ENCODE measurements around the gene S100Z. TPM values are rescaled to one million over a fixed set of nuclear protein-coding genes. Genes with fewer than 3 reads are reported as not detected.

The S100Z gene
- total RNA-seq, 1 experiment from 2014 or later: not detected

DNA sequence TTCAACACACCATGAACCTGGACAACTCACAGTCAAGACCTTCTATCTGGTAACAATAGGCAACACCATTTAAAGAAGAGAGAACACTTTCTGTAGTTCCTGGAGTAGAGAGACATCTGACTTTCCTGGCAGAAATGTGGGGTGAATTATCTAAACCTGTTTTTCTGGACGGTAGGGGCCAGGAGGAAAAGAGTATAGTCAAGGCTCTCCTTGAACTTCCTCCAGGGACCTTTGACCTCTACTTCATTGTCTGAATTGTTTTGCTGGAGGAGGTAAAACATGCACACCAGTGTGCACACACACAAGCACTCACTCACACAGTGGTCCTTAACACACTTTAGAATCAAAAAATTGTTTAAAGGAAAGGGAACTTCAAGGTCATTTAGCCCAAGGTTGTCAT is 13.2 kb downstream of the S100Z start:
- Mint-ChIP-seq H3K27me3 (ENCODE audit: low read depth) (no peaks in the 10 kb centered on the region), H3K4me3 (no peak overlapping the region), H3K4me1 (peaks cover 8% of the 10 kb centered on the region), H3K9me3 (peaks cover 4% of the 10 kb centered on the region; the same call in 1 of the 2 replicates), H3K27ac (peak overlapping the region; percentile 29; the same call in 1 of the 2 replicates), H3K36me3 (no peaks in the 10 kb centered on the region)
- ATAC-seq (no peak), DNase-seq (ENCODE audit: low spot score) (no peak)
- TF ChIP-seq NR3C1 (CRISPR knock-in tag; conservative IDR thresholded peaks at IDR 0.05; ENCODE audit: low read depth) (no peak), GABPB1 (CRISPR knock-in tag; IDR thresholded peaks at IDR 0.05) (no peak), FOXK1 (CRISPR knock-in tag; IDR thresholded peaks at IDR 0.05) (no peak), ZNF671 (CRISPR knock-in tag; IDR thresholded peaks at IDR 0.05) (no peak)
- TF ChIP-seq, protein P1, sequence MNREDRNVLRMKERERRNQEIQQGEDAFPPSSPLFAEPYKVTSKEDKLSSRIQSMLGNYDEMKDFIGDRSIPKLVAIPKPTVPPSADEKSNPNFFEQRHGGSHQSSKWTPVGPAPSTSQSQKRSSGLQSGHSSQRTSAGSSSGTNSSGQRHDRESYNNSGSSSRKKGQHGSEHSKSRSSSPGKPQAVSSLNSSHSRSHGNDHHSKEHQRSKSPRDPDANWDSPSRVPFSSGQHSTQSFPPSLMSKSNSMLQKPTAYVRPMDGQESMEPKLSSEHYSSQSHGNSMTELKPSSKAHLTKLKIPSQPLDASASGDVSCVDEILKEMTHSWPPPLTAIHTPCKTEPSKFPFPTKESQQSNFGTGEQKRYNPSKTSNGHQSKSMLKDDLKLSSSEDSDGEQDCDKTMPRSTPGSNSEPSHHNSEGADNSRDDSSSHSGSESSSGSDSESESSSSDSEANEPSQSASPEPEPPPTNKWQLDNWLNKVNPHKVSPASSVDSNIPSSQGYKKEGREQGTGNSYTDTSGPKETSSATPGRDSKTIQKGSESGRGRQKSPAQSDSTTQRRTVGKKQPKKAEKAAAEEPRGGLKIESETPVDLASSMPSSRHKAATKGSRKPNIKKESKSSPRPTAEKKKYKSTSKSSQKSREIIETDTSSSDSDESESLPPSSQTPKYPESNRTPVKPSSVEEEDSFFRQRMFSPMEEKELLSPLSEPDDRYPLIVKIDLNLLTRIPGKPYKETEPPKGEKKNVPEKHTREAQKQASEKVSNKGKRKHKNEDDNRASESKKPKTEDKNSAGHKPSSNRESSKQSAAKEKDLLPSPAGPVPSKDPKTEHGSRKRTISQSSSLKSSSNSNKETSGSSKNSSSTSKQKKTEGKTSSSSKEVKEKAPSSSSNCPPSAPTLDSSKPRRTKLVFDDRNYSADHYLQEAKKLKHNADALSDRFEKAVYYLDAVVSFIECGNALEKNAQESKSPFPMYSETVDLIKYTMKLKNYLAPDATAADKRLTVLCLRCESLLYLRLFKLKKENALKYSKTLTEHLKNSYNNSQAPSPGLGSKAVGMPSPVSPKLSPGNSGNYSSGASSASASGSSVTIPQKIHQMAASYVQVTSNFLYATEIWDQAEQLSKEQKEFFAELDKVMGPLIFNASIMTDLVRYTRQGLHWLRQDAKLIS (CRISPR knock-in tag; IDR thresholded peaks at IDR 0.05; ENCODE audit: borderline replicate concordance): no peak
- TF ChIP-seq, protein P2, sequence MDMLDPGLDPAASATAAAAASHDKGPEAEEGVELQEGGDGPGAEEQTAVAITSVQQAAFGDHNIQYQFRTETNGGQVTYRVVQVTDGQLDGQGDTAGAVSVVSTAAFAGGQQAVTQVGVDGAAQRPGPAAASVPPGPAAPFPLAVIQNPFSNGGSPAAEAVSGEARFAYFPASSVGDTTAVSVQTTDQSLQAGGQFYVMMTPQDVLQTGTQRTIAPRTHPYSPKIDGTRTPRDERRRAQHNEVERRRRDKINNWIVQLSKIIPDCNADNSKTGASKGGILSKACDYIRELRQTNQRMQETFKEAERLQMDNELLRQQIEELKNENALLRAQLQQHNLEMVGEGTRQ (CRISPR knock-in tag; IDR thresholded peaks at IDR 0.05): no peak
- TF ChIP-seq, protein P3, sequence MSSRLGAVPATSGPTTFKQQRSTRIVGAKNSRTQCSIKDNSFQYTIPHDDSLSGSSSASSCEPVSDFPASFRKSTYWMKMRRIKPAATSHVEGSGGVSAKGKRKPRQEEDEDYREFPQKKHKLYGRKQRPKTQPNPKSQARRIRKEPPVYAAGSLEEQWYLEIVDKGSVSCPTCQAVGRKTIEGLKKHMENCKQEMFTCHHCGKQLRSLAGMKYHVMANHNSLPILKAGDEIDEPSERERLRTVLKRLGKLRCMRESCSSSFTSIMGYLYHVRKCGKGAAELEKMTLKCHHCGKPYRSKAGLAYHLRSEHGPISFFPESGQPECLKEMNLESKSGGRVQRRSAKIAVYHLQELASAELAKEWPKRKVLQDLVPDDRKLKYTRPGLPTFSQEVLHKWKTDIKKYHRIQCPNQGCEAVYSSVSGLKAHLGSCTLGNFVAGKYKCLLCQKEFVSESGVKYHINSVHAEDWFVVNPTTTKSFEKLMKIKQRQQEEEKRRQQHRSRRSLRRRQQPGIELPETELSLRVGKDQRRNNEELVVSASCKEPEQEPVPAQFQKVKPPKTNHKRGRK (CRISPR knock-in tag; IDR thresholded peaks at IDR 0.05; ENCODE audit: borderline replicate concordance): no peak
- POLR2A ChIA-PET: no interaction called here
- CTCF ChIA-PET: no interaction called here

DNA sequence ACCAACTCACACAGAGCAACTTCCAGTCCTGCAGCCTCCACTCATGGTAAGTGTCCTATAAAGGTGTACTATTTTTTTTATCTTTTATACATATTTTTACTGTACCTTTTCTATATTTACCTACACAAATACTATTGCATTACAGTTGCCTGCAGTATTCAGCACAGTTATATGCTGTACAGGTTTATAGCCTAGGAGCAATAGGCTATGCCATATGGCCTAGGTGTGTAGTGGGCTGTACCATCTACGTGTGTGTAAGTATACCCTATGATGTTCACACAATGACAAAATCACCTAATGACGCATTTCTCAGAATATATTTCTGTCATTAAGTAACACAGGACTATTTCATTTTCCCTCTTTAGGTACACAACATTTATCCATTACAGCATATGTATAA is 16.7 kb downstream of the S100Z start:
- no peak for DNase-seq (ENCODE audit: low spot score)
- Mint-ChIP-seq H3K27me3 (ENCODE audit: low read depth) (no peaks in the 10 kb centered on the region), H3K4me1 (peaks cover 21% of the 10 kb centered on the region), H3K4me3 (no peak overlapping the region), H3K9me3 (peaks cover 4% of the 10 kb centered on the region; the same call in 1 of the 2 replicates), H3K27ac (no peak overlapping the region), H3K36me3 (no peaks in the 10 kb centered on the region)
- no peak for TF ChIP-seq CREB1 (CRISPR knock-in tag; IDR thresholded peaks at IDR 0.05)
- no peak for TF ChIP-seq JAZF1 (CRISPR knock-in tag; IDR thresholded peaks at IDR 0.05)
- TF ChIP-seq ELF4 (CRISPR knock-in tag; IDR thresholded peaks at IDR 0.05; ENCODE audit: low read depth): no peak
- TF ChIP-seq OVOL2 (CRISPR knock-in tag; IDR thresholded peaks at IDR 0.05; ENCODE audit: borderline replicate concordance): no peak
- TF ChIP-seq ATF1 (CRISPR knock-in tag; IDR thresholded peaks at IDR 0.05): no peak
- TF ChIP-seq GTF2I (CRISPR knock-in tag; conservative IDR thresholded peaks at IDR 0.05): no peak
- no peak for TF ChIP-seq FOXK1 (CRISPR knock-in tag; IDR thresholded peaks at IDR 0.05)
- no peak for TF ChIP-seq JUN (CRISPR knock-in tag; IDR thresholded peaks at IDR 0.05)
- TF ChIP-seq RELA (CRISPR knock-in tag; IDR thresholded peaks at IDR 0.05; ENCODE audit: borderline replicate concordance): no peak
- TF ChIP-seq, protein P4, sequence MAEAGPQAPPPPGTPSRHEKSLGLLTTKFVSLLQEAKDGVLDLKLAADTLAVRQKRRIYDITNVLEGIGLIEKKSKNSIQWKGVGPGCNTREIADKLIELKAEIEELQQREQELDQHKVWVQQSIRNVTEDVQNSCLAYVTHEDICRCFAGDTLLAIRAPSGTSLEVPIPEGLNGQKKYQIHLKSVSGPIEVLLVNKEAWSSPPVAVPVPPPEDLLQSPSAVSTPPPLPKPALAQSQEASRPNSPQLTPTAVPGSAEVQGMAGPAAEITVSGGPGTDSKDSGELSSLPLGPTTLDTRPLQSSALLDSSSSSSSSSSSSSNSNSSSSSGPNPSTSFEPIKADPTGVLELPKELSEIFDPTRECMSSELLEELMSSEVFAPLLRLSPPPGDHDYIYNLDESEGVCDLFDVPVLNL (CRISPR knock-in tag; IDR thresholded peaks at IDR 0.05; ENCODE audit: borderline replicate concordance, low read depth): no peak
- TF ChIP-seq, protein P5, sequence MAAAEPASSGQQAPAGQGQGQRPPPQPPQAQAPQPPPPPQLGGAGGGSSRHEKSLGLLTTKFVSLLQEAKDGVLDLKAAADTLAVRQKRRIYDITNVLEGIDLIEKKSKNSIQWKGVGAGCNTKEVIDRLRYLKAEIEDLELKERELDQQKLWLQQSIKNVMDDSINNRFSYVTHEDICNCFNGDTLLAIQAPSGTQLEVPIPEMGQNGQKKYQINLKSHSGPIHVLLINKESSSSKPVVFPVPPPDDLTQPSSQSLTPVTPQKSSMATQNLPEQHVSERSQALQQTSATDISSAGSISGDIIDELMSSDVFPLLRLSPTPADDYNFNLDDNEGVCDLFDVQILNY (CRISPR knock-in tag; IDR thresholded peaks at IDR 0.05): no peak
- ATAC-seq: no peak
- POLR2A ChIA-PET: no interaction called here
- CTCF ChIA-PET: interaction anchor here (1.1 kb wide), 1 partner anchor 150 kb away, joined by 4 read pairs; no protein-coding TSS in a partner anchor
